HepG2 (cell line): ENCODE data around the gene TTLL10. TPM values are rescaled to one million over a fixed set of nuclear protein-coding genes. Genes with fewer than 3 reads are reported as not detected.

Experiments
- FOXC1 ChIP-seq: sonication (generic); formaldehyde crosslinking; IDR thresholded peaks from 2 replicates; pipeline ENCODE4 v1.8.0; 2022; ENCODE audit warnings: mild to moderate bottlenecking, missing genetic modification reagents, borderline replicate concordance
- GATAD2A ChIP-seq: IDR thresholded peaks from 2 replicates; pipeline ENCODE4 v1.6.1; 2016
- HIVEP1 ChIP-seq: sonication (generic); formaldehyde crosslinking; IDR thresholded peaks from 2 replicates; pipeline ENCODE4 v1.4.0; 2020; ENCODE audit warnings: mild to moderate bottlenecking, missing genetic modification reagents
- HNF4G ChIP-seq, 2 experiments: sonication (generic) in 1 of 2; formaldehyde crosslinking in 1 of 2; IDR thresholded peaks; 2 replicates each; pipeline versions ENCODE4 v1.4.0 to v1.6.1; 2011 to 2020; ENCODE audit warnings: borderline replicate concordance in 2 of 2, low read depth in 2 of 2, mild to moderate bottlenecking in 2 of 2, low read length in 1 of 2, missing genetic modification reagents in 1 of 2, moderate library complexity in 1 of 2
- KAT2B ChIP-seq: fragments of 150-350 bp; IDR thresholded peaks from 2 replicates; pipeline ENCODE4 v1.6.1; 2014; ENCODE audit warnings: low read depth, low read length, borderline replicate concordance
- LCORL ChIP-seq, 2 experiments: fragments of 450-650 bp in 1 of 2; sonication (generic) in 1 of 2; formaldehyde crosslinking in 1 of 2; IDR thresholded peaks; 2 replicates each; pipeline versions ENCODE4 v1.5.0 to v1.6.1; 2017 to 2020; ENCODE audit warnings: antibody characterized with exemption in 1 of 2, missing genetic modification reagents in 1 of 2
- LRRFIP1 ChIP-seq: sonication (generic); formaldehyde crosslinking; conservative IDR thresholded peaks from 2 replicates; pipeline ENCODE4 v1.4.0; 2020; ENCODE audit warnings: missing genetic modification reagents
- MIER2 ChIP-seq: IDR thresholded peaks from 2 replicates; pipeline ENCODE4 v1.6.1; 2016; ENCODE audit warnings: missing biosample characterization, missing genetic modification reagents
- PLRG1 ChIP-seq: fragments of 450-650 bp; conservative IDR thresholded peaks from 2 replicates; pipeline ENCODE4 v1.6.1; 2016
- POLR2A ChIP-seq, 2 experiments: IDR thresholded peaks; 2 replicates each; pipeline ENCODE4 v1.6.1; 2011; ENCODE audit warnings: low read depth in 2 of 2, low read length in 2 of 2, mild to moderate bottlenecking in 1 of 2, moderate library complexity in 1 of 2; ENCODE audit not compliant: insufficient read depth in 1 of 2
- RFX3 ChIP-seq: IDR thresholded peaks from 2 replicates; pipeline ENCODE4 v1.6.1; 2016; ENCODE audit warnings: missing biosample characterization, missing genetic modification reagents
- TBX3 ChIP-seq: fragments of 450-650 bp; IDR thresholded peaks from 2 replicates; pipeline ENCODE4 v1.6.1; 2017; ENCODE audit warnings: antibody characterized with exemption, mild to moderate bottlenecking, inconsistent platforms, borderline replicate concordance
- TOE1 ChIP-seq: sonication (generic); formaldehyde crosslinking; IDR thresholded peaks from 2 replicates; pipeline ENCODE4 v1.4.0; 2020; ENCODE audit warnings: mild to moderate bottlenecking, missing genetic modification reagents
- XBP1 ChIP-seq: sonication (generic); formaldehyde crosslinking; IDR thresholded peaks from 2 replicates; pipeline ENCODE4 v1.5.0; 2020; ENCODE audit warnings: missing genetic modification reagents
- ZFYVE20 ChIP-seq: sonication (generic); formaldehyde crosslinking; IDR thresholded peaks from 2 replicates; pipeline ENCODE4 v1.8.0; 2023; ENCODE audit warnings: low read depth, mild to moderate bottlenecking, moderate library complexity, missing genetic modification reagents, borderline replicate concordance
- ZNF260 ChIP-seq: sonication (generic); formaldehyde crosslinking; IDR thresholded peaks from 2 replicates; pipeline ENCODE4 v1.4.0; 2020; ENCODE audit warnings: missing genetic modification reagents, low read depth, mild to moderate bottlenecking, borderline replicate concordance
- ZNF382 ChIP-seq: sonication (generic); formaldehyde crosslinking; IDR thresholded peaks from 2 replicates; pipeline ENCODE4 v1.5.0; 2020; ENCODE audit warnings: missing genetic modification reagents, mild to moderate bottlenecking, borderline replicate concordance
- ZNF543 ChIP-seq: sonication (generic); formaldehyde crosslinking; IDR thresholded peaks from 2 replicates; pipeline ENCODE4 v1.4.0; 2020; ENCODE audit warnings: mild to moderate bottlenecking, missing genetic modification reagents
- ZNF563 ChIP-seq: sonication (generic); formaldehyde crosslinking; IDR thresholded peaks from 2 replicates; pipeline ENCODE4 v1.8.0; 2022; ENCODE audit warnings: mild to moderate bottlenecking, moderate library complexity, missing genetic modification reagents
- ZNF773 ChIP-seq: sonication (generic); formaldehyde crosslinking; IDR thresholded peaks from 2 replicates; pipeline ENCODE4 v1.4.0; 2020; ENCODE audit warnings: missing genetic modification reagents, borderline replicate concordance
- ZNF781 ChIP-seq: sonication (generic); formaldehyde crosslinking; IDR thresholded peaks from 2 replicates; pipeline ENCODE4 v1.5.1; 2020; ENCODE audit warnings: borderline replicate concordance, mild to moderate bottlenecking, missing genetic modification reagents; ENCODE audit errors: not compliant biosample characterization
- polyA plus RNA-seq, 8 experiments: library from polyadenylated mRNA; depleted of rRNA in 3 of 8; stranded (reverse) in 7 of 8; unstranded in 1 of 8; fragments of >200 nt; fragmentation: Illumina TruSeq in 4 of 8; extraction: Trizol in 4 of 8; gene quantifications; 2 replicates each; pipeline versions ENCODE4 v1.2.1 to v1.2.3, GENCODE V29; 2011 to 2016; ENCODE audit warnings: low read depth in 4 of 8, missing spikeins in 1 of 8, mixed read lengths in 1 of 8; ENCODE audit not compliant: insufficient read depth in 1 of 8
- total RNA-seq, 5 experiments: library from RNA; depleted of rRNA; stranded (reverse); fragments of >200 nt; fragmentation: Illumina TruSeq; extraction: Trizol; gene quantifications; 2 replicates each; pipeline ENCODE4 v1.2.3, GENCODE V29; 2016; ENCODE audit warnings: low read depth in 1 of 5
- TF ChIP-seq, protein P1 (sequence below): sonication (generic); formaldehyde crosslinking; IDR thresholded peaks from 2 replicates; pipeline ENCODE4 v1.4.0; 2020; ENCODE audit warnings: mild to moderate bottlenecking, low read depth, missing genetic modification reagents
- TF ChIP-seq, protein P2 (sequence below): fragments of 450-650 bp; IDR thresholded peaks from 2 replicates; pipeline ENCODE4 v1.6.1; 2017
- TF ChIP-seq, protein P3 (sequence below): sonication (generic); formaldehyde crosslinking; IDR thresholded peaks from 2 replicates; pipeline ENCODE4 v1.5.0; 2020; ENCODE audit warnings: missing genetic modification reagents, mild to moderate bottlenecking, borderline replicate concordance

The TTLL10 gene
- total and polyA plus RNA-seq, 2 of the 13 experiments (the other 11 are each of a cell fraction or from before 2014, with no cell fraction given): not detected

DNA sequence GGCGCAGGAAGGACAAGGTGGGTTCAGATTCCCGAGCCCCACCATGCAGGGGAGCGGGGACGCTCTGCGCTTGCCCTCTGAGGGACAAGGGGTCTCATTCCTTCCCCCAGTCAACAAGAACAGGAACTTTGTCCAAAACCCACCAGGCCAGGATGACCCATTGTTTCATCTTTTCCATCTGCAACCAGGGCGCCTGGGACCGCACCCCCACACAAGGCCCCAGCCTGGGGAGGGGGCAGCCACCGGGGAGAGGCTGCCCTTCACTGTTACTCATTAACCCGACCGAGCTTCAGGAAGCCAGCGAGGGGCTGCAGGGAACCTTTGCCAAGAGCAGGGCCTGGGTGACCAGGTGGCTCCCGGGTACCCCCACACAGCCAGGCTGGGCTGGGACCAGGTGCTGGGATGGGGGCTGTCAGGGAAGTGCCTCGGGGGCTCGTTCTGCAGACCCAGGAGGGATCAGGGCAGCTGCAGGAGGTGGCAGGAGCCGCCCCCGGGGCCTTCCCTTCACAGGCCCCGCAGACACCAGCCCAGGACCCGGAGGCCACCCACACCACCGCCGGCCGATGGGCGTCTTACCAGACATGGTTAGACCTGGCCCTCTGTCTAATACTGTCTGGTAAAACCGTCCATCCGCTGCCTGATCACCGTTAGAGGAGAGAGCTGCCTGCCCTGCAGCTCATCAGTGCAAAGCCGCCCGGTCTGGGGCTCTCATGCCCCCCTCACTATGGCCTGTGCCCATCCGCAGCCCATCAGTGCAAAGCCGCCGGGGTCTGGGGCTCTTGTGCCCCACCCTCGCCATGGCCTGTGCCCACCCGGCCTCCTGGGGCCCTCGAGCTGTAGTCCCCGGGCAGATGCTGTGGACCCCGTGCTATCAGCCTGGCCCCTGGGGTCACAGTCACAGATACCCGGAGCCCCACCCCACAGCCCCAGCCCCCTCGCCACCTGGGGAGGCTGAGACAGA, 4.9 kb upstream of the TTLL10 start (continued):
- TF ChIP-seq, protein P1, sequence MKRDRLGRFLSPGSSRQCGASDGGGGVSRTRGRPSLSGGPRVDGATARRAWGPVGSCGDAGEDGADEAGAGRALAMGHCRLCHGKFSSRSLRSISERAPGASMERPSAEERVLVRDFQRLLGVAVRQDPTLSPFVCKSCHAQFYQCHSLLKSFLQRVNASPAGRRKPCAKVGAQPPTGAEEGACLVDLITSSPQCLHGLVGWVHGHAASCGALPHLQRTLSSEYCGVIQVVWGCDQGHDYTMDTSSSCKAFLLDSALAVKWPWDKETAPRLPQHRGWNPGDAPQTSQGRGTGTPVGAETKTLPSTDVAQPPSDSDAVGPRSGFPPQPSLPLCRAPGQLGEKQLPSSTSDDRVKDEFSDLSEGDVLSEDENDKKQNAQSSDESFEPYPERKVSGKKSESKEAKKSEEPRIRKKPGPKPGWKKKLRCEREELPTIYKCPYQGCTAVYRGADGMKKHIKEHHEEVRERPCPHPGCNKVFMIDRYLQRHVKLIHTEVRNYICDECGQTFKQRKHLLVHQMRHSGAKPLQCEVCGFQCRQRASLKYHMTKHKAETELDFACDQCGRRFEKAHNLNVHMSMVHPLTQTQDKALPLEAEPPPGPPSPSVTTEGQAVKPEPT (CRISPR knock-in tag): no peak
- TF ChIP-seq ZNF382: no peak
- TF ChIP-seq ZFYVE20 (CRISPR knock-in tag): no peak
- TF ChIP-seq RFX3: no peak
- no peak for TF ChIP-seq POLR2A (IDR thresholded peaks at IDR 0.05; ENCODE audit: insufficient read depth in 1 of 2, low read depth in 2 of 2, low read length in 2 of 2)
- TF ChIP-seq TBX3: no peak
- TF ChIP-seq FOXC1 (CRISPR knock-in tag): no peak
- TF ChIP-seq ZNF543: no peak
- TF ChIP-seq HNF4G (IDR thresholded peaks at IDR 0.05; ENCODE audit: borderline replicate concordance, low read depth, low read length): no peak
- TF ChIP-seq HNF4G (CRISPR knock-in tag; IDR thresholded peaks at IDR 0.05; ENCODE audit: borderline replicate concordance, low read depth): no peak
- TF ChIP-seq TOE1: no peak
- peak; percentile 69; the same call in 1 of the 2 replicates for TF ChIP-seq ZNF563 (CRISPR knock-in tag)
- no peak for TF ChIP-seq LCORL (IDR thresholded peaks at IDR 0.05)
- TF ChIP-seq LCORL (CRISPR knock-in tag; IDR thresholded peaks at IDR 0.05): peak; percentile 28; the same call in 1 of the 2 replicates
- TF ChIP-seq XBP1: no peak
- TF ChIP-seq ZNF781 (CRISPR knock-in tag): no peak
- TF ChIP-seq KAT2B: no peak
- no peak for TF ChIP-seq MIER2 (CRISPR knock-in tag)
- TF ChIP-seq, protein P2, sequence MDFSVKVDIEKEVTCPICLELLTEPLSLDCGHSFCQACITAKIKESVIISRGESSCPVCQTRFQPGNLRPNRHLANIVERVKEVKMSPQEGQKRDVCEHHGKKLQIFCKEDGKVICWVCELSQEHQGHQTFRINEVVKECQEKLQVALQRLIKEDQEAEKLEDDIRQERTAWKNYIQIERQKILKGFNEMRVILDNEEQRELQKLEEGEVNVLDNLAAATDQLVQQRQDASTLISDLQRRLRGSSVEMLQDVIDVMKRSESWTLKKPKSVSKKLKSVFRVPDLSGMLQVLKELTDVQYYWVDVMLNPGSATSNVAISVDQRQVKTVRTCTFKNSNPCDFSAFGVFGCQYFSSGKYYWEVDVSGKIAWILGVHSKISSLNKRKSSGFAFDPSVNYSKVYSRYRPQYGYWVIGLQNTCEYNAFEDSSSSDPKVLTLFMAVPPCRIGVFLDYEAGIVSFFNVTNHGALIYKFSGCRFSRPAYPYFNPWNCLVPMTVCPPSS: no peak
- TF ChIP-seq HIVEP1 (CRISPR knock-in tag): no peak
- no peak for TF ChIP-seq LRRFIP1 (CRISPR knock-in tag)
- TF ChIP-seq GATAD2A (CRISPR knock-in tag): peak; percentile 54
- no peak for TF ChIP-seq PLRG1
- TF ChIP-seq ZNF260 (CRISPR knock-in tag): no peak
- no peak for TF ChIP-seq ZNF773
- TF ChIP-seq, protein P3, sequence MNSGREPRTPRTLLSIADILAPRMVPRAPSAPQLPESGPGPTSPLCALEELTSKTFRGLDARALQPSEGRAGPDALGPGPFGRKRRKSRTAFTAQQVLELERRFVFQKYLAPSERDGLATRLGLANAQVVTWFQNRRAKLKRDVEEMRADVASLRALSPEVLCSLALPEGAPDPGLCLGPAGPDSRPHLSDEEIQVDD (CRISPR knock-in tag): no peak
